SK-N-SH treated with all-trans-retinoic acid at 6 μM for 48 hours (cell line): ENCODE results near the gene SCYGR3.

ENCODE experiments used
- ISL1 ChIP-seq: fragments of 250-450 bp; sonication (Bioruptor Pico); IDR thresholded peaks from 2 replicates; pipeline ENCODE4 v2.1.2; 2022; ENCODE audit warnings: mild to moderate bottlenecking, moderate library complexity
- OSR1 ChIP-seq: fragments of 250-450 bp; sonication (Bioruptor Pico); IDR thresholded peaks from 2 replicates; pipeline ENCODE4 v1.8.0; 2022; ENCODE audit warnings: moderate library complexity, mild to moderate bottlenecking, inconsistent platforms
- RARB ChIP-seq: fragments of 250-450 bp; sonication (Bioruptor Pico); IDR thresholded peaks from 2 replicates; pipeline ENCODE4 v1.8.0; 2021; ENCODE audit warnings: mild to moderate bottlenecking, moderate library complexity

DNA sequence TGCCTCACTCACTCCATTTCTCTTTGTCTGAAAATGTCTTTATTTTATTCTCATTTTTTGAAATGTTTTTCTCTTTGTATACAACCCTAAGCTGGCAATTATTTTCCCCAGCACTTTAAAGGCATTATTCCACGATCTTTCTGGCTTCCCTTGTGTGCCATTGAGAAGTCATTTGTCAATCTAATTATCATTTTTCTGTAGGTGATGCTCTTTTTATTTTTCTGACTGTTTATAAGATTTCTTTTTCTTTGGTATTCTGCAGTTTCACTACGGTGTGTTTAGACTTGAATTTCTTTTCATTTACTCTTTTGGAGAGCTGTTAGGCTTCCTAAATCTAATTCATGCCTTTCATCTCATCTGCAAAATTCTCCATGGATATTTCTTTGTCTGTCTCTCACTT, 10.8 kb upstream of the SCYGR3 start:
- no peak for TF ChIP-seq ISL1
- TF ChIP-seq OSR1 (CRISPR knock-in tag): no peak
- TF ChIP-seq RARB (CRISPR knock-in tag): no peak
